Inflammatory macrophage treated with lipopolysaccharide for 4 hours (primary cell): ENCODE results near the gene TRMT10B.
"Not testable (repeated sequence)": the region's sequence is repeated elsewhere in the genome, so short reads cannot be mapped to it uniquely, and the experiment has no call there.

Source experiments
- DNase-seq: peaks from one replicate; pipeline ENCODE4 v3.0.0-alpha.2; 2020

The TRMT10B gene

GRCh38 chr9:37801959-37802711 lies 48.5 kb downstream of the TRMT10B start:
- no peak for DNase-seq

DNA sequence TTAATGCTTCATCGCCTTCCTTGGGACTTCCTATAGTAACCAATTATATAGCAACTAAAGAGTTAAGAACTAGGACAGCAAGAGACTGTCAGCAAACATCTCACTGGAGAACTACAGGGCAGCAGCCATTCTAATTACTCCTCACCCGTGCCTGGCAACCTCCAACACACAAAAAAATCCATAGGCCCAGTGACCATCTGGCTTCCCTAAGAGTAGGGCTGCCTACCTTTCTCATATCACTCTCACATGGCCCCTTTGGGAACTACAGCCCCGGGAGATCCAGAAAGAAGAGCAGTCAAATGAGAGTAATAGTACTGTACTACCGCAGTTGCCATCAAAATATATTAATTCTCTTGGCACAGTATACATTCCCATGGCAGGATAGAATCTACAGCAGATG lies 52.7 kb downstream of the TRMT10B start:
- no peak for DNase-seq

DNA sequence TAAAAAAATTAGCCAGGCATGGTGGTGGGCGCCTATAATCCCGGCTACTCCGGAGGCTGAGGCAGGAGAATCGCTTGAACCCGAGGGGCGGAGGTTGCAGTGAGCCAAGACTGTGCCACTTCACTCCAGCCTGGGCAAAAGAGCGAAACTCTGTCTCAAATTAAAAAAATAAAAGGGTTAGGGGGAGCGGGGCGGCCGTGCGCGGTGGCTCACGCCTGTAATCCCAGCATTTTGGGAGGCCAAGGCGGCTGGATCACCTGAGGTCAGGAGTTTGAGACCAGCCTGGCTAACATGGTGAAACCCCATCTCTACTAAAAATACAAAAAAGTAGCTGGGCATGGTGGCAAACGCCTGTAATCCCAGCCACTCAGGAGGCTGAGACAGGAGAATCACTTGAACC lies 56.1 kb downstream of the TRMT10B start:
- DNase-seq, result not testable (repeated sequence)

DNA sequence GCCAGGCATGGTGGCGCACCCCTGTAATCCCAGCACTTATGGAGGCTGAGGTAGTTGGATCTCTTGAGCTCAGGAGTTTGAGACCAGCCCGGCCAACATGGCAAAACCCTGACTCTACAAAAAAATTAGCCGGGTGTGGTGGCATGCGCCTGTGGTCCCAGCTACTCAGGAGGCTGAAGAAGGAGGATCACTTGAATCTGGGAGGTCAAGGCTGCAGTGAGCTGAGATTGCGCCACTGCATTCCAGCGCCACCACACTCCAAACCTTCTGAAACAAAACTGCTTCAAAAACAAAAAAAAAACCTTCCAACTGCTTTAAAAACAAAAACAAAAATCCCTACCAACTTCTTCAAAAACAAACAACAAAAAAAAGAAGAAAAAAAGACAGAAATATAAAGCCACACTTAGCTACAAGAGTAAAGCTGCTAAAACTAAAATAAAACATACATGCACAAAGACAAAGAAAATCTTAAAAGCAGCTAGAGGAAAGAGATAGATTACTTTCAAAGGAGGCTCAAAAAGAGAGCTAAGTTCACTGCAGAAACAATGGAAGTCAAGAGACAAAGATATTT lies 58.4 kb downstream of the TRMT10B start:
- no peak for DNase-seq

GRCh38 chr9:37812773-37813379 lies 59.3 kb downstream of the TRMT10B start:
- DNase-seq, result peak; percentile 34

GRCh38 chr9:37818849-37819248 lies 65.2 kb downstream of the TRMT10B start:
- DNase-seq, result no peak

- DNase-seq, result no peak
Measured at GRCh38 chr9:37820142-37820541, 66.5 kb downstream of the TRMT10B start.

GRCh38 chr9:37825174-37825573 lies 71.6 kb downstream of the TRMT10B start:
- DNase-seq, result not testable (repeated sequence)

DNA sequence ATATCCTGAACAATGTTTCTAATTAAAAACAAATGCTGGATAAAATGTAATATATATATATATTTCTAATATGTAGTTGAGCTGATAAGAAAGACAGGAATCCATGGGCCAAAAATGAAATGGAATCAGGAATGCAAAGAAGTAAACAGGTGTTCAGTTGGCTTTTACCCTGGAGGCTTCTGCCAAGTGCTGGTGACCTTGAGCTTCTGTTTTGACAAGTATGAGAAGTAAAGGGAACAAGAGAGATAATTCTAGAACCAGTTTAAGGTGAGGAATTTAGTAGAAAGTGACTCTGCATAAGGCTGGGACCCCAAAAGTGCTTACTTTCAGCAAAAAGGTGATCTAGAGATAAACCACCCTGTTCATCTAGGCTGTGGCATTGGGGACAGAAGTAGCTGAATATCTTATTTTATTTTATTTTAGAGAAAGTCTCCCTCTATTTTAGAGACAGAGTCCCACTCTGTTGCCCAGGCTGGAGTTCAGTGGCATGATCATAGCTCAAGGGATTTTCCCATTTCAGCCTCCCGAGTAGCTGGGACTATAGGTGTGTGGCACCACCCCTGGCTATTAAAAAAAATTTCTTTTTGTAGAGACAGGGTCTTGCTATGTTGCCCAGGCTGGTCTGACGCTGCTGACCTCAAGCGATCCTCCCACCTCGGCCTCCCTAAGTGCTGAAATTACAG lies 74.0 kb downstream of the TRMT10B start:
- DNase-seq, result no peak
